AML-193 (cell line): ENCODE results near the gene ZNF391.
"Not testable (repeated sequence)": the region's sequence is repeated elsewhere in the genome, so short reads cannot be mapped to it uniquely, and the experiment has no call there.

Source experiments
- DNase-seq, 2 experiments: peaks; one replicate each; lab custom pipeline; 2025; lab: John Stamatoyannopoulos, UW

ZNF391 gene

DNA sequence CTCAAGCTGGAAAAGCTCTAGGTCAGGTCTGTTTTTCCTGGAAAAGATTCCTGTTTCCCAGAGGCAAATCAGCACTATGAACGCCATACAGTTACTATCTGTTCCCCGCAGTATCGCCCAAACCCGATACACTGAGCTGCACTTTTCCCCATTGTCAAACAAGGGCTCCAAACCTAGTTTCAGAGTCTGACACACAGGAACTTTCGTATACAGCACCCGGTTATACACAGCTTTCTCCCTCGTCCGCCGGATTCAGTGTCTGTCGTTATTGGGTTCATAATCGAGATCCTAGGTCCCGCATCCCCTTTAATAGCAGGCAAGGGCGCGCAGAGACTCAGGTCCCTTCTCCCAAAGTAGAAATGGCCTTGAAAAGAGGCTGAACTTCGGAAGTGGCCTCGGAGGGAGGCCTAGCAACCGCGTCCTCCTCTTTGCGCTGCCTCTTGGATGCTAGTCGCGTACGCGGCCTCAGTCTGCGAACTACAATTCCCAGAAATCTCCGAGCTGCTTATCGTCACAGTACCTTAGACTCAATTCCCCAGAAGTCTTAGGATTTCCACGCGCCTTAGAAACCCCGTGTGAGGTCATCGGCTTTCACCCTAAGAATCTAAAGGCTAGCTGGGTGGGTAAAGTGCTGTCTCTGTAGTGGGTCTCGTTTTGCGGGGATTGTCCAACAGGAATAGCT lies 34.2 kb downstream of the ZNF391 start:
- DNase-seq: no peak

DNA sequence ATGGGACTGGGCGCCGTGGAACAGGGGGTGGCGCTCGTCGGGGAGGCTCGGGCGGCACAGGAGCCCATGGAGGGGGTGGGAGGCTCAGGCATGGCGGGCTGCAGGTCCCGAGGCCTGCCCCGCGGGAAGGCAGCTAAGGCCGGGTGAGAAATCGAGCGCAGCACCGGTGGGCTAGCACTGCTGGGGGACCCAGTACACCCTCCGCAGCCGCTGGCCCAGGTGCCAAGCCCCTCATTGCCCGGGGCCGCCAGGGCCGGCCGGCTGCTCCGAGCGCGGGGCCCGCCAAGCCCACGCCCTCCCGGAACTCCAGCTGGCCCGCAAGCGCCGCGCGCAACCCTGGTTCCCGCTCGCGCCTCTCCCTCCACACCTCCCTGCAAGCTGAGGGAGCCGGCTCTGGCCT lies 36.3 kb downstream of the ZNF391 start:
- DNase-seq: not testable (repeated sequence)

DNA sequence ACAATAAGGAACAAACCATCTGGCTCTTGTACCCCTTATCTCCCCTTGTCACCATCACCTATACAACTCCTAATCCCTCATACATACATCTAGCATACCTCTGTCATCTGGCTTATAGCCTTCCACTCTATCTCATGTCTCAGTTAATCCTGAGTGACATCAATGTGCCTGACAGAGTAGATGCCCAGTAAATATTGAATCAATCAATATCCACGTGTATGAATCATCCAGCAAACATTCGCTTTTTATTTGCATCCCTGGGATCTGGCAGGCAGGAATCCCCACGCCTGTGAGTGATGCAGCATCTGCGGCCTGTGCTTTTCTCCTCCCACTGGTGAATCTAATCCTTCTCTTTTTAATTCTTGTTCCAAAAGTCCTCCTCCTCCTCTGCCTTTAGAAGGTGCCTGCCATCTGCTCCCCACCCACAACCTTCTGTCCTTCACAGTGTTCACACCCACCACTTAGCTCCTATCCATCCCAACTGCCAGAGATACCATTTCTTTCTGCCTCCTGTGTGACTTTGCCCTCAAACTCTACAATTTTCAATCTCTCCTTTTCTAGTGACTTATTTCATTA lies 37.6 kb downstream of the ZNF391 start:
- no peak for DNase-seq

DNA sequence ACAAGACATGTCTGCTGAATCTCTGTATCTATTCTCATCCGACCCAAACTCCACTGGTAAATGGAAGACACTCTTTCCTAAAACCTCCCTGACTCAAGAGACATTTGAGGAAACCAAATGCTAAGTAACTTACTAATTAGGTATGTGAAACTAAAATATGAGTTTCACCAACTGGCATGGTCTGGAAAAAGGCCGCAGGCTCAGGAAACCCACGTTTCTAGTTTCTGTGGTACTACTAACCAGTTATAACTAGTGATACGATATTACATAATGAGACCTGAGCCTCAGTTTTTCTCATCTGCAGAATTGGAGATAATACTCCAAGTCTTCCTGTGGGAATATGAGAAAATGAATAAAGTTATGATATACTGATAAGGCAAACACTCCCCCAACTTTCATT lies 39.9 kb downstream of the ZNF391 start:
- DNase-seq: no peak

DNA sequence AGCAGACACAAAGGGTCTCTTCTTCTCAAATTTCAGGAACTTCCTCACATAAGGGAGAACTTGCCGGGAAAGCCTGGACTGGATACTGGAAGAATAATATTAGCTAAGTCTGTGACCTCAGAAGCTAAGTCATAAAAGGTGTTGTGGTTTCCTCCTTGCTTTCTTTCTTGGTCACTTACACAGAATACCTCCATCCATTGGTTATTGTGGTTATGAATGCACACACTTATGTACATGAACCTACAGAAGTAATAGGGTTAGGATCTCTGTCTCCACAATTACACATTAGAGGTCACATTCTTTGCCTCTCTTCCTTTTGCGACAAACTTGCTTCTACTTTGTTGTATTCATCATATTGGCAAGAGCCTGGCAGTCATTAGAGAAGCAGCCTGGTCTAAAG lies 40.4 kb downstream of the ZNF391 start:
- no peak for DNase-seq

DNA sequence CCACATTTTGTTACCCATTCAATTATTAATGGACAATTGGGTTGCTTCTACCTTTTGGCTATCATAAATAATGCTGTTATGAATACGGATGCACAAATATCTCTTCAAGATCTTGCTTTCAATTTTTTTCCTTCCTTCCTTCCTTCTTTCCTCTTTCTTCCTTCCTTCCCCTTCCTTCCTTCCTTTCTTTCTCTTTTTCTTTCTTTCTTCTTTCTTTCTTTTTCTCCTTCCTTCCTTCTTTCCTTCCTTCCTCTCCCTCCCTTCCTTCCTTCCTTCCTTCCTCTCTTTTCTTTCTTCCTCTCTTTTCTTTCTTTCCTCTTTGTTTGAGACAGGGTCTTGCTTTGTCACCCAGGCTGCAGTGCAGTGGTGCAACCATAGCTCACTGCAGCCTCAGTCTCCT lies 45.2 kb downstream of the ZNF391 start:
- no peak for DNase-seq

DNA sequence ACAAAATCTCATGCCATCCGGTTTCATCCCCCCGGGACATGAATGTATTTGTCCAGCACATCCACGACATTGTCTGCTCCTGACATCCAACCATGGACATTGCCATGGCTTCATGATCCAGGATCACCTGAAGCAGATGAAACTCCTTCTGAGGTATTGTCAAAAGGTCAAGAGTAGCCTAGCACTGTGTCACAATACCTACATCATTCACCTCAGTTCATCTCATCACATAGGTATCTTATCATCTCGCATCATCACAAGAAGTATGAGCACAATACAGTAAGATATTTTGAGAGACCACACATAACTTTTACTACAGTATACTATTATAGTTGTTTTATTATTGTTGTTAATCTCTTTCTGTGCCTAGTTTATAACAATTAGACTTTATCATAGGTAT lies 50.8 kb downstream of the ZNF391 start:
- no peak for DNase-seq

DNA sequence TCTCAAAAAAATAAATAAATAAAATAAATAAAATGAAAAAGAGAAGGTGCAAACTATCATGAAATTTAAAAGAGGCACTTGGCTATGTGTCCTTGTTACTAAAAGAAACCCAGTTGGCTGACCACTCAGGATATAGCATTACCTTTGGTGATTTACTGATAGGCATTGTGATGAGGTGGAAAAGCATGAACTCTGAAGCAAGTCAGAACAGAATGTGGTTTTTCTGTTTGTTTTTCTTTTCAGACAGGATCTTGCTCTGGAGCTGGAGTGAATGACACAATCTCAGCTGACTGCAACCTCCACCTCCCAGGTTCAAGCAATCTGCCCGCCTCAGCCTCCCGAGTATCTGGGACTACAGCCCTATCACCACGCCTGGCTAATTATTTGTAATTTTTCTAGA lies 52.4 kb downstream of the ZNF391 start:
- no peak for DNase-seq

DNA sequence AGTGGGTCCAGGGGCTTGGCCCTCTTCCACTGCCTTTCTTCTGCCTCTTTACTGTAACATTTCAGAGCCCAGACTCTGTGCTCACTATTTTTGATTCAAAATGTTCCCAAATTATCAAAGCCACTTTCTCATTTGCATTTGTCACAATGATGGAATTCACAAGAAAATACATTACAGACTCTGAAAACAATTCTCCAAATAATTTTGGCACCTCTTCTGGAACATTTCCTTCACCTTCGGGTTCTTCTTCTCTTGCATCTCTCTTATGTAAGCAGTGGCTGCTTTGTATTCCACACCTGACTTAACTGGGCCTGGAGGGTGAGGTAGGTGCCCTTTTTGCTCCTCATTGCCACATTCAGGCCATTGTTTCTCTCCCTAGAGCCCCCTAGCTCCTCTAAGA lies 54.4 kb downstream of the ZNF391 start:
- DNase-seq: no peak

DNA sequence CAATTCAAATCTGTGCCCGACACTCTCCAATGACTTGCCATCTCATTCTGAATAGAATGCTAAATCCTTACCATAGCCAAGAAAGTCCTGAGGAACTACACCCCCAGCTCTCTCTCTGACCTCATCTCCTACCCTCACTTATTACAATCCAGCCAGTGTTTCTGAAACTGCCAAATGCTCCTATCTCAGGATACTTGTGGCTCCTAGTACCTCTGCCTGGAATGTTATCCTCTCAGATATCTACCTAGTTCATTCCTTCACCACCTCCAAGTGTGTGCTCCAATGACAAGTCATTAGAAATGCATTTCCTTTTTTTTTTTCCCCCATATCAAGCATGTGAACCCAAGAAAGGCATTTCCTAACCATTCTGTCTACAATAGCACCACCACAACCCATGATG lies 59.9 kb downstream of the ZNF391 start:
- DNase-seq: no peak

DNA sequence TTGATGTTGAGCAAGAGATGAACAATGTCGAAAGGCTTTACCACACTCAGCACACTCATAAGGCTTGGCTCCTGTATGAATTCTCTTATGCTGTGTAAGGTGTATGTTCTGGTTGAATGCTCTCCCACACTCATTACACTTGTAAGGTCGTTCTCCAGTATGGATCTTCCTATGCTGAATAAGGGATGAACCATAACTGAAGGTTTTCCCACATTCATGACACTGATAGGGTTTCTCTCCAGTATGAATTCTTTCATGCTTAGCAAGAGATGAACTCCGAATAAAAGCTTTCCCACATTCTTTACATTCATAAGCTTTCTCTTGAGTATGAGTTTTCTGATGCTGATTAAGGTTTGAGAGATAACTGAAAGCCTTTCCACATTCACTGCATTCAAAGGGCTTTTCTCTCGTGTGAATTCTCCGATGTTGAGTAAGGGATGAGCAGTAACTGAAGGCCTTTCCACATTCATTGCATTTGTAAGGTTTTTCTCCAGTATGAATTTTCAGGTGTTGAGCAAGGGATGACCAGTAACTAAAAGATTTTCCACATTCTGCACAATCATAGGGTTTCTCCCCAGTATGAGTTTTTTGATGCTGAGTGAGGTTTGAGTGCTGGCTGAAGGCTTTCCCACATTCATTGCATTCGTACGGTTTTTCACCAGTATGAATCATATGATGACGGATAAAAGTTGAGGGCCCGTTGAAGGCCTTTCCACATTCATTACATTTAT lies 63.3 kb downstream of the ZNF391 start:
- no peak for DNase-seq

DNA sequence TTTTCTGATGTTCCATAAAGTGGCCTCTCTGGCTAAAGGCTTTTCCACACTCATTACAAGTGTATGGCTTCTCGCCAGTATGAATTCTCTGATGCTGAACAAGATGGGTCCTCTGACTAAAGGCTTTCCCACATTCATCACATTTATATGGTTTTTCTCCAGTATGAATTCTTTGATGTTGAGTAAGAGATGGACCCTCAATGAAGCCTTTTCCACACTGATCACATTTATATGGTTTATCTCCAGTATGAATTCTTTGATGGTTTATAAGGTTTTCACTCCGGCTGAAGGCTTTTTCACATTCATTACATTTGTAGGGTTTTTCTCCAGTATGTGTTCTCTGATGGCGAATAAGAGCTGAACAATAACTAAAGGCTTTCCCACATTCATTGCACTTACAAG lies 63.9 kb downstream of the ZNF391 start:
- no peak for DNase-seq
